ENCODE data around the gene CTNNBL1.

The CTNNBL1 gene

GRCh38 chr20:37901654-37902503, 208.0 kb downstream of the CTNNBL1 start:
- DNase-seq (ENCODE audit: low read depth) = peak; percentile 19

DNA sequence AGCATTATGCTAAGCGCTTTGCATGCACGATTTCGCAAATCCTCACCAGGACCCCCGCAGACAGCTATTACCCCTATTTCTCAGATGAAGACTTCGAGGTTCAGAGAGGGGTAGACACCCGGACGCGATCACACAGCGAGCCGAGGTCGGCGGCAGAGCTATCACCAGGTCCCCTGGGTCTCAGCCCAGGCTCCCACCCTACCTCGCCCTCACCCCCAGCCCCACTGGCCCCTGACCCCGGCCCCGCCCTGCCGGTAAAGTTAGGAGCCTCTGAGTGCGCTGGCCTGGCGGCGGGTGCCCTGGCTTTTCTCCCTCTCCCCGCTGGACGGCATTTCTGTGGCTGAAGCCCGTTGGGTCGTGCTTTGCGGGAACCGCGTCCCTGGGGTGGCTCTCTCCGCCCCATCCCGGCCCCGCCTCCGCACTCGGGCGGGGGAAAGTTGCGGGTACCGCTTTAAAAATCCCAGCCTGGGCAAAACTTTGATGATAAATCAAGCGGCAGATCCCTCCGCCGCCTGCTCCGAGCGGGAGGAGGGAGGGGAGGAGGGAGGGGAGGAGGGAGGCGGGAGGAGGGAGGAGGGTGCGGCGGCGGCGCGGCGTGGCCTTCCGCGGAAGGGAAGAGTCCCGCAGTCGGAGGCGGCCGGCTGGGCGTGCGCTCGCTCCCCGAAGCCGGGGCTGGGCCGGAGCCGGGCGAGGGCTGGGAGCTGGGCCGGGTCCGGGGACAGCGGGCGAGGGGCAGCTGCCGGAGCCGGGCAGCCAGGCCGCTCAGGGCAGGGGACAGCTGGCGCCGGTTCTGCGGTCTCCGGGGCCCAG, 208.9 kb downstream of the CTNNBL1 start, which contains the start of gene VSTM2L:
Gene VSTM2L (plus strand): TSS at position 624 of the 810 bp plus-strand sequence. CDS start 224 bp downstream, outside the sequence.
- no peak for DNase-seq (ENCODE audit: low read depth)

- DNase-seq (ENCODE audit: low read depth) = no peak
These were observed 209.6 kb downstream of the CTNNBL1 start for GRCh38 chr20:37903317-37904007.

- no peak for DNase-seq (ENCODE audit: low read depth)
These were observed 210.3 kb downstream of the CTNNBL1 start for GRCh38 chr20:37904008-37904642.

DNA sequence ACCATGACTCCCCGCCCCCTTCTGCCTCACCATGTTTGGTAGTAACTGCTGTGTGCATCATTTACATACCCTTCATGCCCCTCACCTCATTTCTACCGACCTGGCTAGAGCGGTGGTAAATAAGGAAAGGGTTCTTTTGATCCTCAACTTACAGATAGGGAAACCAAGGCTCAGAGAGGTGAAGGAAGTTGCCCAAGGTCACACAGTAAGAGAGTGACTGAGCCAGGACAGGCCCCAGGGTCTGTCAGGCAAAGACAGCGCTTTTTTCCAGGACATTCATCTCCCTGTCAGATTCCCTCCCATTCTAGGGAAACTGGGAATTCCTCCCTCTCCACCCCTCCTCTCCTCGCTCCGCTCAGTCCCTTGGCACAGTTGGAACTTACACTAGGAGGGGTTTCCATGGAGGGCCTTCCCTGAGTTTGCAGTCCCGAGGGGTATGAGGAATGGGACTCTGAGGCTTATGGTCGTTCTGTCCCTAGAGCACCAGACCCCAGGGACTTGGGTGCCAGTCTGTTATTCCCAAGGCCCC, 211.1 kb downstream of the CTNNBL1 start:
- DNase-seq (ENCODE audit: low read depth) = no peak

- no peak for DNase-seq (ENCODE audit: low read depth)
These were observed 212.1 kb downstream of the CTNNBL1 start for GRCh38 chr20:37905671-37906613.

DNA sequence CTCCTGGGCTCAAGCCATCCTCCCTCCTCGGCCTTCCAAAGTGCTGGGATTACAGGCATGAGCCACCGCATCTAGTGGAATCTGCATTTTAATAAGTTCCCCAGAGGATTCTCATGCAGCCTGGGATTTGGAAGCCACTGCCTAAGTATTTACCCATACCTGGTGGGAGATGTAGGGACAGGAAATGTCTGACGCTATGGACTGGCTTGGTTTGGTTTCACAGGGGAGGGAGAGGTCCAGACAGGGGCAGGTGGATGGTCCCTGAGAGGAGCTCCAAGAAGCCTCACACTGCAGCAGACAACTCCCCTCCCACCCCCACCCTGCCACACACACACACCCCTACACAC, 213.5 kb downstream of the CTNNBL1 start:
- no peak for DNase-seq (ENCODE audit: low read depth)

DNA sequence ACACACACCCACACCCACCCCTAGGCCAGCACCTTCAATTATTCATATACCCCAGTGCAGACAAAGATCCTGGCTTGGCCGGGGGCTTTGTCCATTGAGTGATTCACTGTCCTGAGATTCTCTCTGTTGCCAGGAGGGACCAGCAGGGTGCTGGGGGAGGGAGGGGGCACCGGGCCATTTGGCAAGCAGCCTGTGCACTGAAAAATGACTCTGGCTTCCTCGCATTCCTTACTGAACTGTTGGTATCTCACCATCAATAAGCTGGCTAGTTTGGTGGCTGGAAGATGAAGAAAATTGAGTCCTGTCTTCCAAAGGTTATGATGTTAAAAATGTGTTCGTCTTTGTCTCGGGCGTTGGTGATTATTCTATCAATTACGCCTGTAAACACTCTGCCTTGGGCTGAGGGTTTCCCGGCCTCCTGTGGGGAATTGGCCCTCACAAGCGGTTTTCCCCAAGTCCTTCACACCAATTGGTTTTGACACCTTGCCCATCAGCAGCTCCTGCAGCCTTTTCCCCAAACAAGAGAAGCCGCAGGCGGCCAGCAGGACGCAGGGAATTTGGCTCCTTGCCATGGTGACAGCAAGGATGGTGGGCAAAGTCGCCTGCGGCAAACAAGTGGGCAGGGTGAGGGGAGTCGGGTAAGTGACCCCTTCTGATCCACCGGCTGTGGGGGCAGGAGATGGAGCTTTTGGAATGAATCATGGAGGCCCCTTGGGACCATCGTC, 214.0 kb downstream of the CTNNBL1 start:
- no peak for DNase-seq (ENCODE audit: low read depth)

GRCh38 chr20:37911261-37911660, 217.4 kb downstream of the CTNNBL1 start:
- DNase-seq (ENCODE audit: low read depth) = no peak

DNA sequence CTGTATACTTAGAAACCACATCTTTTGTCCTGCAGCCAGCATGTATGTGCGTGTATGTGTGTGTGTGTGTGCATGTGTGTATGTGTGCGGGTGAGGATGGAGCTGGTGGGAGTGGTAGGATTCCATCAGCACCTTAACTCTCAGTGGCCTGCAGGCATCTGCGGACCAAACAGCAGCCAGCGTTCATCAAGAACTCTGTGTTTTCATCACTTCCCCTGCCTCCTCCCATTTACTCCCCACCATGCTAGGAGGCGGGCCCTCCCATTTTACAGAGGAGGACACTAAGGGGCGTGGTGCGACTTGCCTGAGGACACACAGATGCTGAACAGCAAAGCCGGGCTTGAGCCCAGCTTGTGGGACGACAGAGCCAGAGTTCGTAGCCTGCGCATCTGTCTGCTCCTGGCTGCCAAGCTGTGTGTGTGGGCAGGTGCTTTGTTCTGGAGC, 218.0 kb downstream of the CTNNBL1 start:
- DNase-seq (ENCODE audit: low read depth) = no peak

DNA sequence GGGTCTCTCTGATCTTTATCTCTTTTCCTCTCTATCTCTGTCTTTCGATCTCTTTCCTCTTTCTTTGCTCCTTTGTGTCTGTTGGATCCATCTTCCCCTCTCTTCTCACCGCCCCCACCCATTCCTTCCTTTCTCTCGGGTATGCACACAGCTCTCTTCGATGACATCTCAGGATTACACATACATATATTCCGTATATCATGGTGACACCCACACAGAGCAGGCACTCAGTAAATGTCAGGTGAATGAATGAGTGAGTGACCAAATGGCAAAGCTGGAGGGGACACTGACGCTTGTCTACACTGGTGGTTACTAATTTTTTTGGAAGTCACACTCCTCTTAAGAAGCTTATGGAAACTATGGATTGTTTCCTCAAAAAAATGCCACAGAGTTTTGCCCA, 219.0 kb downstream of the CTNNBL1 start:
- DNase-seq (ENCODE audit: low read depth) = no peak

DNA sequence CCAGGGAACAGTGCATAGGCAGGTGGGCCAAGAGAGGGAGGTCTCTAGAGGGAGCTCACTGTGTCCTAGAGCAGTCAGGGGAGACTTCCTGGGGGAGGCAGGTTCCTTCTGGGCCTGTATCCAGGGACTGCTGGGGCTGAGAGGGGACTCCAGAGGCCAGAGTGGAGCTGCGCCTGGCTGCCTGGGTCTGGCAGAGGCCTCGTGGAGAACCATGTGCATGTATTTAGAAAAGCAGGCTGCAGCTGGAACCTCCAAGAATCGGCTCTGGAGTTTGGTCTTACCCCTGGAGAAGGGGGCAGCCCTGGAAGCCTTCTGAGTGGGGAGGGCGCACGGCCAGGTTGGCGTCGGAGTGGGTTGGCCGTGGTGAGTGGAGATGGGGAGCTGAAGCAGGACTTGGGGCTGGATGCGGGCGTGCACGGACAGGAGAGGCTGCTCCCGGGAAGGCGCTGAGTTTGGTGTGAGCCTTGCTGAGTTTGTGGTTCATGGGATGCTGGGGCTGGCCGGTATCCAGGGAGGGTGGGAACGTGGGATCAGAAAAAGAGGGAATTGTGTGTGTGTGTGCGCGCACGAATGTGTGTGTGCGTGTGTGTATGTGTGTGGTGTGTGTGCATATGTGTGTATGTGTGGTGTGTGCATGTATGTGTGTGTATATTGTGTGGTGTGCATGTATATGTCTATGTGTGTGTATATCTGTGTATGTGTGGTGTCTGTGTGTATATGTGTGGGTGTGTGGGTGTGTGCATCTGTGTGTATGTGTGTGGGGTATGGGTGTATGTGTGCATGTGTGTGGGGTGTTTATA, 219.9 kb downstream of the CTNNBL1 start:
- DNase-seq (ENCODE audit: low read depth) = no peak

GRCh38 chr20:37914367-37914671, 220.5 kb downstream of the CTNNBL1 start:
- no peak for DNase-seq (ENCODE audit: low read depth)

DNA sequence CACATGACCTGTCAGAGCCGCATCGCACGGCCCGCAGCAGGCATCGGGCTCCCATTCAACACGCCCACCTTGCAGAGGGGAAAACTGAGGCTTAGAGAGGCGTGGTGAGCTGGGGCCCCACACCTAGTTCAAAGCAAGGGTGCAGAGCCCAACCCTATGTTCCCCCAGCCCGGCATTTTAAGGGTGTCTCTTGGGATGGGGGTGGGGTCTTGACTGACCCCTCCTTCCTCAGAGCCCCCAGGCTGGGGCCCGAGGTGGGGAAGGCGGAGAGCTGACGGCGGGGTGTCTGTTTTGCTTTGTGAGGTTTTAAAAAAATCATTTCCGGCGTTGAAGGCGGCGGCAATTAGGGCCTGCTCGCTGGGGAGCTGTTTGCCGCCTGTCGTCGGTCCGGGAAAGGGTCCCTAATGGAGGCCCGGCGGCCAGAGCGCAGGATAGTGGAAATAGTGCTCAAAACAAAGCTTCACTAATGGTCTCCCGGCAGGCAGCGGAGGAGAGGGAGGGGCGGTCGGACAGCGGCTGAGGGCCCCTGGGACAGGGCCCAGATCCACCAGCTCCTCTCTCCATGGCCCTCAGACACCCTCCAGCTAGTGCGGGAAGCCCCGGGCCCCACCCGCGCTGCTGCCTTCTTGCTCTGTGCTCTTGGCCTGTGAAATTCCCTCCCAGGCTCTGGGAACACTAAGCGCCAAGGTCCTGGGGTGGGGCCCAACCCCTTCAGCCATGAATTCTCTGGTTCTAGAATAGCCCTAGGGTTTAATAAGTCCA, 221.0 kb downstream of the CTNNBL1 start:
- no peak for DNase-seq (ENCODE audit: low read depth)

DNA sequence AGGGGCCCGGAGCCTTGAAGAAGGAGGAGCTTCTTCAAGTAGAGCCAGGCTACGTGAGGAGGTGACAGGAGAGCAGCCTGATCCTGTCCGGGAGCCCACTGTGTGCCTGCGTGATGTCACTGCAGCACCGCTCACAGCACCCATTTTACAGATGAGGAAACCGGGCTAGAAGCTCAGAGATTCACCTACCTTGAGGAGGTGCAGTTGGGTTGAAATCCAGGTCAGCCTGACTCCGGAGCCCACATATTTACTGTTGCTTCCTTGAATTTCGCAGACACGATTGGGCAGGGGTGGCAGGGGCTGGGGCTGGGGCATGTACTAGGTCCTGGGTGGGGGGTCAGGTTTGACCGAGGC, 221.6 kb downstream of the CTNNBL1 start:
- no peak for DNase-seq (ENCODE audit: low read depth)

DNA sequence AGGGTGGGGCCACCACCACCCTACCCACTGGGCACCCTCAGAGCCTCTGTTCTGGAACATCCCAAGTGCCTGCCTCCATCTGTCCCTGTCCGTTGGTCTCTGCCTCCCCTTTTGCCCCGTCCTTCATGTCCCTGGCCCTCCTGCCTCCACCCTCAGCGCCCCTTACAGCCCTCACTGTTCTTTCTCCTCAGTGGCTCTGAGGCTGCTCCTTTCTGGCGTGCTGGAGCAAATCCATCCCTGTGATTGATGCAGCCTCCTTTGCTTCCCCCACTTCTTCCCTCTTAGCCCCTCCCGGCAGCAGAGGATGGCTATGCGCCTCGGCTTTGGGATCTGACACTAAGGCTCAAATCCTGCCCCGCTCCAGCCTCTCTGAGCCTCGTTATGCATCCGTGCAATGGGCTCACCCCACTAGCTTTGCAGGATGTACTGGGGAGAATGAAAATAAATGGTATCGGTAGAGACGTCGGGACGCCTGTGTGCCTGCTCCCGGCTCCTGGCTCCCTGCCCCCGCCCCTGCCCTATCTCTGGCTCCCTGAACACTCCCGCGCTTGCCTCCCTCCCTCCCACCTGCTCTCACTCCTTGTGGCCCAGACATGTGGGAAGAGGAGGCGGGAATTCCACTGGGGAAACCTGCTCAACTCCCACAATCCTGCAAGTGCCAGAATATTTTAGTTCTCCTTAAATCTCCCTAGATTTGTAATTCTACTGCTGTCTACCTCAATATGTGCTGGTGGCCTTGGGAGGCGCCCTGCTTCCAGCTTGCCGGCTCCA, 222.2 kb downstream of the CTNNBL1 start:
- no peak for DNase-seq (ENCODE audit: low read depth)

- DNase-seq (ENCODE audit: low read depth) = no peak
These were observed 223.6 kb downstream of the CTNNBL1 start for GRCh38 chr20:37917461-37917860.

DNA sequence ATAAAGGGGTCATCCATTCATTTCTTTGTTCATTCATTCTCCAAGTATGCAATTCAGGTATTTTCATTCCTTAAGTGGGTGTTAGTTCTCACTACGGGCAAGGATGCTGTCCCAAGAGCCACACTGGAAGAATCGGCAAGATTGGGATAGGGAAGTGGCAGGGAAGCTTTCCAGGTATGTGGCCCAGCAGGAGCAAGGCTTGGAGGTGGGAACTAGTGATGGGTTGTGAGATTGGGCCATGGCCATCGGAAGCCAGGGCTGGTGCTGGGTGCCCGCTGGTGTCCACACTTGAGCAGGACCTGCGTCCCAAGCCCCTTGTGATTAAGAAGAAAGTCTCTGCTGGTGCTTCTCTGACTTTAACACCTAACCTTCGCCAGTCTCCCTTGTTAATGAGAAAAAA, 224.2 kb downstream of the CTNNBL1 start:
- DNase-seq (ENCODE audit: low read depth) = no peak
